ENCODE measurements around the gene ARHGAP26.
A peak's percentile ranks its signal among the peaks of the same experiment; 100 is the strongest.

ARHGAP26 gene

DNA sequence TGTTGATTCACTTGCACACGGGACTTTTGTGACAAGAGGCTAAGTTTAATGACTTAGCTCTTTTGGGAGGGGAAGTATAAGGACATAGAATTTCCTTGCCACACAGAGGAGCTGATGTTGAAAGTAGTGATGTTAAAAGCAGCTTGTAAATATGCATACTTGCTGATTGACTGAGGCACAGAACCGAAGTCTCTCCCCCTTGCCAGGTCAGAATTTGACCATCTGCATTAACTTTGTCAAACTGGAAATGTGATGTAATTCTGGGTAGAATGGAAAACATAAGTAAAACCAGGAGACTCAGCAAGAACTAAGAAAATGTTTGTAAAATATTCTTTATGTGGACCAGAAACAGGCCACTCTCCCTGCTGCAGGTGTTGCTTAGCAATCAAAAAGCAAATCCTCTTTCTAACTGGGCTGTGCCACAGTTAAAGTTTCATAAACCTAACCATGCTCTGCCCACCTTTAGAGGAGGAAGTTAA lies 349.2 kb downstream of the ARHGAP26 start:
- no peaks in the 10 kb centered on the region for H4K20me1 ChIP-seq (ENCODE audit: insufficient read depth)
- peaks cover 10% of the 10 kb centered on the region; the same call in 1 of the 2 replicates for H3K79me2 ChIP-seq (ENCODE audit: insufficient read depth, low read depth)
- TF ChIP-seq, protein P1, sequence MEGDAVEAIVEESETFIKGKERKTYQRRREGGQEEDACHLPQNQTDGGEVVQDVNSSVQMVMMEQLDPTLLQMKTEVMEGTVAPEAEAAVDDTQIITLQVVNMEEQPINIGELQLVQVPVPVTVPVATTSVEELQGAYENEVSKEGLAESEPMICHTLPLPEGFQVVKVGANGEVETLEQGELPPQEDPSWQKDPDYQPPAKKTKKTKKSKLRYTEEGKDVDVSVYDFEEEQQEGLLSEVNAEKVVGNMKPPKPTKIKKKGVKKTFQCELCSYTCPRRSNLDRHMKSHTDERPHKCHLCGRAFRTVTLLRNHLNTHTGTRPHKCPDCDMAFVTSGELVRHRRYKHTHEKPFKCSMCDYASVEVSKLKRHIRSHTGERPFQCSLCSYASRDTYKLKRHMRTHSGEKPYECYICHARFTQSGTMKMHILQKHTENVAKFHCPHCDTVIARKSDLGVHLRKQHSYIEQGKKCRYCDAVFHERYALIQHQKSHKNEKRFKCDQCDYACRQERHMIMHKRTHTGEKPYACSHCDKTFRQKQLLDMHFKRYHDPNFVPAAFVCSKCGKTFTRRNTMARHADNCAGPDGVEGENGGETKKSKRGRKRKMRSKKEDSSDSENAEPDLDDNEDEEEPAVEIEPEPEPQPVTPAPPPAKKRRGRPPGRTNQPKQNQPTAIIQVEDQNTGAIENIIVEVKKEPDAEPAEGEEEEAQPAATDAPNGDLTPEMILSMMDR (conservative IDR thresholded peaks at IDR 0.05; ENCODE audit: low read depth, low read length), result no peak
- H3K27me3 ChIP-seq (ENCODE audit: insufficient read depth, low read depth), result no peaks in the 10 kb centered on the region
- no peak overlapping the region for H3K4me3 ChIP-seq (IDR thresholded peaks at IDR 0.05; ENCODE audit: insufficient read depth, low read depth, low read length)
- H3K9ac ChIP-seq, result peak overlapping the region; percentile 75
- H3K4me2 ChIP-seq, result peak overlapping the region; percentile 97
- no peaks in the 10 kb centered on the region for H3K36me3 ChIP-seq (ENCODE audit: insufficient read depth)
- H3K27ac ChIP-seq, result peak overlapping the region; percentile 97
- H2AFZ ChIP-seq (ENCODE audit: low read depth), result no peak overlapping the region
- H3K4me1 ChIP-seq (ENCODE audit: low read depth, poor library complexity, severe bottlenecking), result peaks cover 100% of the 10 kb centered on the region

GRCh38 chr5:143119881-143120341 lies 349.7 kb downstream of the ARHGAP26 start:
- H3K79me2 ChIP-seq (ENCODE audit: insufficient read depth, low read depth), result peaks cover 10% of the 10 kb centered on the region; the same call in 1 of the 2 replicates
- peak overlapping the region; percentile 97 for H3K27ac ChIP-seq
- no peak overlapping the region for H2AFZ ChIP-seq (ENCODE audit: low read depth)
- H3K4me3 ChIP-seq (IDR thresholded peaks at IDR 0.05; ENCODE audit: insufficient read depth, low read depth, low read length), result no peak overlapping the region
- TF ChIP-seq, protein P1 (conservative IDR thresholded peaks at IDR 0.05; ENCODE audit: low read depth, low read length), result no peak
- H3K27me3 ChIP-seq (ENCODE audit: insufficient read depth, low read depth), result no peaks in the 10 kb centered on the region
- H3K36me3 ChIP-seq (ENCODE audit: insufficient read depth), result no peaks in the 10 kb centered on the region
- H4K20me1 ChIP-seq (ENCODE audit: insufficient read depth), result no peaks in the 10 kb centered on the region
- peak overlapping the region; percentile 97 for H3K4me2 ChIP-seq
- peak overlapping the region; percentile 75 for H3K9ac ChIP-seq
- peaks cover 100% of the 10 kb centered on the region for H3K4me1 ChIP-seq (ENCODE audit: low read depth, poor library complexity, severe bottlenecking)

DNA sequence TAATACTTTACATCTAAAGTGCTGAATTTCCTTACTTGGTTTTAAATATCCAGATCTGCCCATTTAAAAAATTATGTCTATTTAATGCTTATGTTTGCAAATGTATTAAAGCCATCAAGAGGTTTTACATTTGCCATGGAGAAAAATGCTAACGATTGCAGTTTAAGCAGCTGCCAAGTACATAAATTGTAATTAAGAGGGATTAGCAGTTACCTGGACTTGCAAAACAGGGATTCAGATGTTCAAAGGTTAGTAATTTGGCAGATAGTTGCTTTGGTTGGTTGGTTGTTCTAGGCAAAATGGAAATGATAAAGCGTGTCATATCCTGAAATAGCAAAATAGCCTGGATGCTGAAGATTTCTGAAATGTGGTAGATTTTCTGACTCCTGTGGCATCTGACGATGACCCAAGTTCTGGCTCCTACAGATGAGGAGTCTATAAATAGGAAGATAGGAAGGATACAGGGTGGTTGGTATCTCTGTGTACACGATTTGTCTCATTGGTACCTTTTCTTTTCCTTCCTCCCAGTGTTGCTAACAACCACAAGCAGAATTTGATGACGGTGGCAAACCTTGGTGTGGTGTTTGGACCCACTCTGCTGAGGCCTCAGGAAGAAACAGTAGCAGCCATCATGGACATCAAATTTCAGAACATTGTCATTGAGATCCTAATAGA lies 350.4 kb downstream of the ARHGAP26 start:
- Histone ChIP-seq H3K27ac (peak overlapping the region; percentile 97), H2AFZ (ENCODE audit: low read depth) (peak overlapping the region; percentile 19; the same call in 1 of the 2 replicates), H3K4me1 (ENCODE audit: low read depth, poor library complexity, severe bottlenecking) (peaks cover 100% of the 10 kb centered on the region), H3K4me3 (IDR thresholded peaks at IDR 0.05; ENCODE audit: insufficient read depth, low read depth, low read length) (no peak overlapping the region), H3K9ac (peak overlapping the region; percentile 75), H3K79me2 (ENCODE audit: insufficient read depth, low read depth) (peaks cover 10% of the 10 kb centered on the region; the same call in 1 of the 2 replicates), H3K27me3 (ENCODE audit: insufficient read depth, low read depth) (no peaks in the 10 kb centered on the region), H4K20me1 (ENCODE audit: insufficient read depth) (no peaks in the 10 kb centered on the region), H3K4me2 (peak overlapping the region; percentile 97), H3K36me3 (ENCODE audit: insufficient read depth) (no peaks in the 10 kb centered on the region)
- TF ChIP-seq, protein P1 (conservative IDR thresholded peaks at IDR 0.05; ENCODE audit: low read depth, low read length), result no peak

GRCh38 chr5:143121135-143121475 lies 350.9 kb downstream of the ARHGAP26 start:
- TF ChIP-seq, protein P1 (conservative IDR thresholded peaks at IDR 0.05; ENCODE audit: low read depth, low read length), result no peak
- Histone ChIP-seq H3K9ac (peak overlapping the region; percentile 75; the same call in 1 of the 2 replicates), H3K4me1 (ENCODE audit: low read depth, poor library complexity, severe bottlenecking) (peaks cover 100% of the 10 kb centered on the region), H3K4me2 (peak overlapping the region; percentile 97), H3K4me3 (IDR thresholded peaks at IDR 0.05; ENCODE audit: insufficient read depth, low read depth, low read length) (no peak overlapping the region), H3K27me3 (ENCODE audit: insufficient read depth, low read depth) (no peaks in the 10 kb centered on the region), H3K79me2 (ENCODE audit: insufficient read depth, low read depth) (peaks cover 10% of the 10 kb centered on the region; the same call in 1 of the 2 replicates), H3K27ac (peak overlapping the region; percentile 97), H2AFZ (ENCODE audit: low read depth) (peak overlapping the region; percentile 19; the same call in 1 of the 2 replicates), H3K36me3 (ENCODE audit: insufficient read depth) (no peaks in the 10 kb centered on the region), H4K20me1 (ENCODE audit: insufficient read depth) (no peaks in the 10 kb centered on the region)
